ENCODE measurements around the gene TSC22D3.

Gene TSC22D3

DNA sequence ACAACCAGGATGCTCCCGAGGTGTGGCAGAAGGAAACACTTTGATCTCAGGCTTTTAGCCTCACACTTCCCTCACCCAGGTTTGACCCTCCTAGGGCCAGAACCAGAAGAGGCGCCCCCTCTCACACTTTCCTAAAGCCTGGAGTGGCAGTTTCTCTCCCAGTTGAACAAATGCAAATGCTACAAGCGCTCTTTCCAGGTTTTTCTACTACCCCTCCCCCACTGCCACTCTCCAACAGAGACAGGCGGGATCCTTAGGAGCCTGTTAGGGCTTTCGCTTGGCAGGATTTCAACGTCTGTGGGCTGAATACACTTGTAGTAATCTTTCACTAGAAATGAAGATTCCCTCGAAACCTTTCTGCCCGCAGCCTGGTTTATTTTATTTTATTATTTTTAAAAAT is 2.4 kb downstream of the TSC22D3 start:
- no peak for TF ChIP-seq ZFX (IDR thresholded peaks at IDR 0.05; ENCODE audit: borderline replicate concordance)
- TF ChIP-seq, protein P1, sequence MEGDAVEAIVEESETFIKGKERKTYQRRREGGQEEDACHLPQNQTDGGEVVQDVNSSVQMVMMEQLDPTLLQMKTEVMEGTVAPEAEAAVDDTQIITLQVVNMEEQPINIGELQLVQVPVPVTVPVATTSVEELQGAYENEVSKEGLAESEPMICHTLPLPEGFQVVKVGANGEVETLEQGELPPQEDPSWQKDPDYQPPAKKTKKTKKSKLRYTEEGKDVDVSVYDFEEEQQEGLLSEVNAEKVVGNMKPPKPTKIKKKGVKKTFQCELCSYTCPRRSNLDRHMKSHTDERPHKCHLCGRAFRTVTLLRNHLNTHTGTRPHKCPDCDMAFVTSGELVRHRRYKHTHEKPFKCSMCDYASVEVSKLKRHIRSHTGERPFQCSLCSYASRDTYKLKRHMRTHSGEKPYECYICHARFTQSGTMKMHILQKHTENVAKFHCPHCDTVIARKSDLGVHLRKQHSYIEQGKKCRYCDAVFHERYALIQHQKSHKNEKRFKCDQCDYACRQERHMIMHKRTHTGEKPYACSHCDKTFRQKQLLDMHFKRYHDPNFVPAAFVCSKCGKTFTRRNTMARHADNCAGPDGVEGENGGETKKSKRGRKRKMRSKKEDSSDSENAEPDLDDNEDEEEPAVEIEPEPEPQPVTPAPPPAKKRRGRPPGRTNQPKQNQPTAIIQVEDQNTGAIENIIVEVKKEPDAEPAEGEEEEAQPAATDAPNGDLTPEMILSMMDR (IDR thresholded peaks at IDR 0.05): no peak
- no peak overlapping the region for H3K27ac ChIP-seq

DNA sequence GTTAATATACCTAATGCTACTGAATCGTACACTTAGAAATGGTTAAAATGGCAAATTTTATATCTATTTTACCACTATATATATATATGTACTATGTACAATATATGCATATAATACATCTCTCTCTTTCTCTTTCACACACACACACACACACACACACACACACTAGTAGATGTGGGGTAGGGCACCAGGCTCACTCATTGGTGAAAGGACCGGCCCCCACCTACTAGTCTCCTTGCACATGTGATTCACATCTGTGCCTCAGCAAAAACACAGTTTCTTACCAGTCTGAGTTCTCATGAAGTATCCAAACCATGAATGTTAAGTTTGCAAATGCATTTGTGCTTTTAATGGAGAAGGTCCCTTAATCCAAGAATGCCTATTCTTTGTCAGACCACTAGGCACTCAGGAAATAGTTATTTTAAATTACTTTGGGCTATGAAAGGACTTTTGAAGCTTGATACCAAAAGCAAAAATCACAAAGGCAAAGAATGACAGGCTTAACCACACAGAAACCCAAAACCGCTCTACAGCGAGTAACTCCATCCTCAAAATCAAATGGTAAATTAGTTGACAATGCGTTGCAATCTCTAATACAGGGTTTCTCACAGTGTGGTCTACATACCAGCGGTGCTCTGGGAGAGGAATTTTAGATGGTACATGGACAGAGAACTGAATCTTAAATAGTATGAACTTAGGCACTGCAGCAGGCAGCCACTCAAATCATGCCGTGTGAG is 5.8 kb downstream of the TSC22D3 start:
- H3K27ac ChIP-seq: no peak overlapping the region

DNA sequence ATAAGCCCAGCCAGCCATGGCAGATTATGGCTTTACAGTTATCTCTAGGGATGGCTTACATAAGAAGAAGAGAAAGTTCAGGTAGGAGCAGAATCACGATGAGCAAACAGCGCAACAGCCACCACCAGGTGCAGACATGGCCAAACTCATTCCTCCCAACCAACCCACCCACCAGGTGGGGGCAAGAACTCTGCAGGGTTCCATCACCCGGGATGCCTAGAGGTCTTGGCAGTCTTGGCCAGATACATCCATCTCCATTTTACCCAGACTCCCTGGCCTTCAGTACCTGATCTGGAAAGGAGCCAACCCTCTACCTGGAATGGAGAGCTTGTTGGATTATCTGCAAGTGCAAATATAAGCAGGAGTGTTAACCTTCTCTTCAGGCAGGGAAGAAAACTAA is 7.5 kb downstream of the TSC22D3 start:
- no peak for TF ChIP-seq ZFX (IDR thresholded peaks at IDR 0.05; ENCODE audit: borderline replicate concordance)
- TF ChIP-seq, protein P1 (IDR thresholded peaks at IDR 0.05): no peak
- H3K27ac ChIP-seq: no peak overlapping the region

More for the DNA sequence above, 5.8 kb downstream of the TSC22D3 start:
- TF ChIP-seq ZFX (IDR thresholded peaks at IDR 0.05; ENCODE audit: borderline replicate concordance): no peak
- TF ChIP-seq, protein P1 (IDR thresholded peaks at IDR 0.05): no peak

DNA sequence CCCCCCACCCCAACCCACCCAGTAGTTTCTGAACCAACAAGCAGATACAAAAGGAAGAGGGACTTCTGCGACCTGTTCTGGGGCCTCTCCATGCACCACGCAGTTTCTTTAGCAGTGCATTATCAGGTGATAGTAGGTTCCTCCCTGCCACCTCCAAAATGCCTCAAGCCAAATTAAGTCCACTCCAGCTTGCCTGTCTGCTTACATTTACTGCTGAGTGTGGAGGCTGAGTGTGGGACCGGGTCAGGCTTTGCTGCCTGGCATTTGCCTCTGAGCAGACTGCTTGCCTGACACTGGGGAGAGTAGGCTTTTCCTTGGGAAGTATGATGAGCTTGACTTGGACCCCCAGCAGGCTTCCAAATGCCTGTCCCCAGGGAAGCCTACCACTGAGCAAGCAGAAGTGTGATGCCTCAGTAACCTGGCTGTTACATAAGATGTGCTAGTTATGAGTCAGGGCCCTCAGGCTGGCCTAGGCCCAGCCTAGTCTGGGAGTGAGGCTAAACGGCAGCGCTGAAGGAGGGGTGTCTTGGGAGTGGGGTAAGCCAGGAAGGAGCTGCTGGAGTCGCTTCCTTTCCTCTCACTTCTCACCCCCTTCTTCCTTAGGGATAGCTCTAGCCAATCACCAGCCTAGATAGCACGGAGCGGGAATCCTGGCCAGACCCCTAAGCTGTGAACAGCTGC is 9.0 kb downstream of the TSC22D3 start:
- H3K27ac ChIP-seq: no peak overlapping the region
- TF ChIP-seq, protein P1 (IDR thresholded peaks at IDR 0.05): no peak
- no peak for TF ChIP-seq ZFX (IDR thresholded peaks at IDR 0.05; ENCODE audit: borderline replicate concordance)

DNA sequence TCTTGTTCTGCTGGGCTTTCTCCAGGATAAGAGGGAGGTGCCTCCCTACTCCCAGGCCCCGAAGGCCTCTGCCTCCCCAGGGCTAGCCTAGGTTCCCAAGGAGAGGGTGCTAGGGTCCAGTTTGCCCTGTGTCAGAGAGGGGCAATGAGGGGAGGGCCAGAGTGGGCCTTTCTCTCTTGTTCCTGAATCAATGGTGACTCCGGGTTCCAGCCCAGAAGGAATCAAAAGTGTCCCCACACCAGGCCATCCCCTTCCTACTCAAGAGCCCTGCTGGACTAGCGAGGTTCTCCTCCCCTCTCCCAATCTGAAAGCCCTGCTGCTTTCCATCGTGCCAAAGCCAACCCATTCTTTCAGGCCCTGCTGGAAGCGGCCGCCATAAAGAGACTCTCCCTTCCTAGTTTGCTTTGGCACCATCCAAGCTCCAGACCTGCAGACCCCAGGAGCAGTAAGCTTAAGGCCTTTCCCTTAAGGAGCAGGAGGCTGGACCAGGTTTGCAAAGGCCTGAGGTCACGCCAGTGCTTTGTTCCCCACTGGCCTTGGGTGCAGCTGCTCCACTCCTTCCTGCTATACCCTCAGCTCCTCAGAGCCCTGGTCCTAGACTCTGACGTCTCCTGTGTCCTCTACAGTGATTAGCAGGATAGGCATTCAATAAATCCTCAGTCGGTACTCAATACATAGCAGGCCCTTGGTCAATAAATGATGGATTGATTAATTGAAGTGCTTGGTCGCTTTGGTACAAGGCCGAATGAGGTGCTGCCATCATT is 10.6 kb downstream of the TSC22D3 start:
- TF ChIP-seq, protein P1 (IDR thresholded peaks at IDR 0.05): no peak
- TF ChIP-seq ZFX (IDR thresholded peaks at IDR 0.05; ENCODE audit: borderline replicate concordance): no peak

DNA sequence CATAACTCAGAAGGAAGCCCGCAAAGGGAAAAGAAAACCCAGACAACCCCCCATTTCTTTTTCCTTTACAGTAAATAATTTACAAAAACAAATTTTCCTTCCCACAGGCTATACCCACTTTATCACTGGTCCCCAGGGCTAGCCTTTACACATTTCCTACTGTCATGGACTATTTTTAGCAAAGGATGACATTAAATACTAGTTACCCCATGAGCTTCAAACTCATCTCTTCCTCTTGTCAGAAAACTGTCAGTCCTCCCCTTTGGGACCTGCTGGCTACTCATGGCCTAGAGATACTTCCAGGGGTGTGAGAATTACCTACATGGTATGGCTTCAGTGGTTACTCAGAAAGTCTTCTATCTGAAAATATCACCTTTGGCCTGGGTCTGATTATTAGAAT is 11.9 kb downstream of the TSC22D3 start:
- no peak for TF ChIP-seq ZFX (IDR thresholded peaks at IDR 0.05; ENCODE audit: borderline replicate concordance)
- TF ChIP-seq, protein P1 (IDR thresholded peaks at IDR 0.05): no peak
- H3K27ac ChIP-seq: no peak overlapping the region

More for the DNA sequence above, 10.6 kb downstream of the TSC22D3 start:
- H3K27ac ChIP-seq: no peak overlapping the region
